ENCODE results near the gene B4GALT5. TPM values are rescaled to one million over a fixed set of nuclear protein-coding genes. Genes with fewer than 3 reads are reported as not detected.

Gene B4GALT5
- total and polyA plus RNA-seq, 2 donors (not counting 1 experiment from before 2014, with no cell fraction given), result 21.0 to 28.0 TPM

- H3K4me2 ChIP-seq (ENCODE audit: extremely low read depth, insufficient read depth, low read length), result no peak overlapping the region
Measured at GRCh38 chr20:49641683-49642656, 71.7 kb downstream of the B4GALT5 start.

GRCh38 chr20:49637046-49637637 is 76.5 kb downstream of the B4GALT5 start:
- Histone ChIP-seq H3K27ac (ENCODE audit: insufficient read depth, low read length) (no peak overlapping the region), H3K9ac (ENCODE audit: insufficient read depth, low read length) (no peak overlapping the region), H3K4me1 (ENCODE audit: control insufficient read depth, extremely low read depth, insufficient read depth, low read length) (no peaks in the 10 kb centered on the region), H3K36me3 (ENCODE audit: control insufficient read depth, insufficient read depth, low read length) (peaks cover 14% of the 10 kb centered on the region), H3K79me2 (ENCODE audit: control insufficient read depth, insufficient read depth, low read length) (no peaks in the 10 kb centered on the region), H3K4me2 (ENCODE audit: extremely low read depth, insufficient read depth, low read length) (no peak overlapping the region), H3K27me3 (ENCODE audit: control insufficient read depth, insufficient read depth, low read length) (no peaks in the 10 kb centered on the region), H2AFZ (ENCODE audit: low read length) (no peak overlapping the region), H3K9me3 (ENCODE audit: control insufficient read depth, insufficient read depth, low read depth, low read length) (no peaks in the 10 kb centered on the region), H4K20me1 (ENCODE audit: control insufficient read depth, extremely low read depth, insufficient read depth, low read length) (no peaks in the 10 kb centered on the region), H3K4me3 (replicated peaks in 1 of 4; ENCODE audit: control extremely low read depth in 1 of 4, insufficient read depth in 1 of 4, low read depth in 3 of 4, low read length in 4 of 4) (no peak overlapping the region)
- DNase-seq (ENCODE audit: low read depth in 2 of 2), result no peak
- TF ChIP-seq EZH2 (IDR thresholded peaks at IDR 0.05; ENCODE audit: low read length, missing control alignments), result no peak
- no peak for TF ChIP-seq CTCF (conservative IDR thresholded peaks at IDR 0.05 in 1 of 2, IDR thresholded peaks at IDR 0.05 in 1 of 2; ENCODE audit: low read depth in 1 of 2, low read length in 2 of 2)

More at GRCh38 chr20:49641683-49642656, 71.7 kb downstream of the B4GALT5 start:
- peak in 1 of 2 donors; percentile 32 for DNase-seq (ENCODE audit: low read depth in 2 of 2)
- Histone ChIP-seq H3K27me3 (ENCODE audit: control insufficient read depth, insufficient read depth, low read length) (no peaks in the 10 kb centered on the region), H3K79me2 (ENCODE audit: control insufficient read depth, insufficient read depth, low read length) (no peaks in the 10 kb centered on the region), H3K36me3 (ENCODE audit: control insufficient read depth, insufficient read depth, low read length) (peaks cover 12% of the 10 kb centered on the region), H3K9ac (ENCODE audit: insufficient read depth, low read length) (no peak overlapping the region), H3K27ac (ENCODE audit: insufficient read depth, low read length) (no peak overlapping the region), H3K4me3 (replicated peaks in 1 of 4; ENCODE audit: control extremely low read depth in 1 of 4, insufficient read depth in 1 of 4, low read depth in 3 of 4, low read length in 4 of 4) (no peak overlapping the region), H4K20me1 (ENCODE audit: control insufficient read depth, extremely low read depth, insufficient read depth, low read length) (no peaks in the 10 kb centered on the region), H3K4me1 (ENCODE audit: control insufficient read depth, extremely low read depth, insufficient read depth, low read length) (no peaks in the 10 kb centered on the region), H2AFZ (ENCODE audit: low read length) (no peak overlapping the region), H3K9me3 (ENCODE audit: control insufficient read depth, insufficient read depth, low read depth, low read length) (no peaks in the 10 kb centered on the region)
- TF ChIP-seq EZH2 (IDR thresholded peaks at IDR 0.05; ENCODE audit: low read length, missing control alignments) (no peak), CTCF (conservative IDR thresholded peaks at IDR 0.05 in 1 of 2, IDR thresholded peaks at IDR 0.05 in 1 of 2; ENCODE audit: low read depth in 1 of 2, low read length in 2 of 2) (no peak)

GRCh38 chr20:49636447-49636846 is 77.2 kb downstream of the B4GALT5 start:
- Histone ChIP-seq H3K4me2 (ENCODE audit: extremely low read depth, insufficient read depth, low read length) (no peak overlapping the region), H3K4me1 (ENCODE audit: control insufficient read depth, extremely low read depth, insufficient read depth, low read length) (no peaks in the 10 kb centered on the region), H2AFZ (ENCODE audit: low read length) (no peak overlapping the region), H4K20me1 (ENCODE audit: control insufficient read depth, extremely low read depth, insufficient read depth, low read length) (no peaks in the 10 kb centered on the region), H3K36me3 (ENCODE audit: control insufficient read depth, insufficient read depth, low read length) (peaks cover 11% of the 10 kb centered on the region), H3K9me3 (ENCODE audit: control insufficient read depth, insufficient read depth, low read depth, low read length) (no peaks in the 10 kb centered on the region), H3K79me2 (ENCODE audit: control insufficient read depth, insufficient read depth, low read length) (no peaks in the 10 kb centered on the region), H3K27me3 (ENCODE audit: control insufficient read depth, insufficient read depth, low read length) (no peaks in the 10 kb centered on the region), H3K27ac (ENCODE audit: insufficient read depth, low read length) (no peak overlapping the region), H3K9ac (ENCODE audit: insufficient read depth, low read length) (no peak overlapping the region), H3K4me3 (replicated peaks in 1 of 4; ENCODE audit: control extremely low read depth in 1 of 4, insufficient read depth in 1 of 4, low read depth in 3 of 4, low read length in 4 of 4) (no peak overlapping the region)
- TF ChIP-seq EZH2 (IDR thresholded peaks at IDR 0.05; ENCODE audit: low read length, missing control alignments), result no peak
- TF ChIP-seq CTCF (conservative IDR thresholded peaks at IDR 0.05 in 1 of 2, IDR thresholded peaks at IDR 0.05 in 1 of 2; ENCODE audit: low read depth in 1 of 2, low read length in 2 of 2), result no peak
- no peak for DNase-seq (ENCODE audit: low read depth in 2 of 2)

Data from fibroblast of lung (primary cell).